ENCODE measurements around the gene CGN. TPM values are rescaled to one million over a fixed set of nuclear protein-coding genes. Genes with fewer than 3 reads are reported as not detected.
"Not testable (repeated sequence)": the region's sequence is repeated elsewhere in the genome, so short reads cannot be mapped to it uniquely, and the experiment has no call there.

Gene CGN
- total and polyA plus RNA-seq, 2 of the 13 experiments (the other 11 are each of a cell fraction or from before 2014, with no cell fraction given), result 0.75 to 0.81 TPM

GRCh38 chr1:151520359-151520758, 9.2 kb downstream of the CGN start (continued):
- TF ChIP-seq CTCF (CRISPR knock-in tag; IDR thresholded peaks at IDR 0.05), result peak; percentile 32; the same call in 1 of the 2 replicates
- TF ChIP-seq ZNF281 (CRISPR knock-in tag; IDR thresholded peaks at IDR 0.05; ENCODE audit: borderline replicate concordance), result peak; percentile 37; the same call in 1 of the 2 replicates
- peak; percentile 74 for TF ChIP-seq HNF4A (CRISPR knock-in tag; IDR thresholded peaks at IDR 0.05)
- no peak for TF ChIP-seq THAP11 (CRISPR knock-in tag; IDR thresholded peaks at IDR 0.05)

- peaks cover 12% of the 10 kb centered on the region for H3K4me1 ChIP-seq (ENCODE audit: insufficient read depth, low read length)
- H3K4me2 ChIP-seq (ENCODE audit: low read depth, low read length); H3K9ac ChIP-seq (ENCODE audit: insufficient read depth, low read depth, low read length); intact Hi-C loops (cut with micrococcal nuclease; ENCODE audit: unreplicated experiment); H3K9me3 ChIP-seq (ENCODE audit: low read length); H3K27ac ChIP-seq (ENCODE audit: extremely low read length, insufficient read depth, low read length); H2AFZ ChIP-seq (ENCODE audit: low read length); ATAC-seq; H3K36me3 ChIP-seq (replicated peaks in 1 of 2; ENCODE audit: control insufficient read depth in 1 of 2, insufficient read depth in 2 of 2, low read length in 2 of 2); H3K4me3 ChIP-seq (replicated peaks in 1 of 3; ENCODE audit: insufficient read depth in 1 of 3, low read depth in 2 of 3, low read length in 3 of 3); FAIRE-seq; DNase-seq (ENCODE audit: low spot score); BruUV-seq (replicated peaks); CTCF ChIA-PET (ENCODE audit: low intra/inter-chr PET ratio, low total read pairs); H3K79me2 ChIP-seq (ENCODE audit: insufficient read depth, low read length); H3K27me3 ChIP-seq (ENCODE audit: control insufficient read depth in 1 of 2, insufficient read depth in 2 of 2, low read length in 2 of 2); in situ Hi-C loops (cut with HindIII; ENCODE audit: extremely low pct_ligation_motif_present, low pct_unique_long_range_greater_than_20kb); H4K20me1 ChIP-seq (ENCODE audit: insufficient read depth, low read length): not testable (repeated sequence)
- POLR2A ChIA-PET, result interaction anchor here (3.8 kb wide), 1 partner anchor 18 kb away, joined by 14 read pairs; the partner anchor contains the start of gene TUFT1
- WGBS (ENCODE audit: low lambda C conversion rate), result 76% methylated on average over 7 of the region's 7 CpGs
These were observed 11.2 kb downstream of the CGN start for GRCh38 chr1:151522427-151522826.
